ENCODE data around the gene VPS72.

GRCh38 chr1:151237678-151238466, 47.9 kb upstream of the VPS72 start:
- no peak for TF ChIP-seq POLR2A (IDR thresholded peaks at IDR 0.05)
- no peak for TF ChIP-seq CTCF (IDR thresholded peaks at IDR 0.05)
